Urinary bladder (tissue), 4 donors: ENCODE data around the gene KSR2. TPM values are rescaled to one million over a fixed set of nuclear protein-coding genes. Genes with fewer than 3 reads are reported as not detected.
"Not testable (repeated sequence)": the region's sequence is repeated elsewhere in the genome, so short reads cannot be mapped to it uniquely, and the experiment has no call there.

ENCODE experiments used
- DNase-seq: peaks from one replicate; pipeline ENCODE4 v3.0.0-alpha.2; 2015; ENCODE audit errors: extremely low spot score
- H3K27ac ChIP-seq: one replicate; pipeline ENCODE4 v1.5.1; 2013; ENCODE audit warnings: low read depth, mild to moderate bottlenecking, moderate library complexity
- H3K36me3 ChIP-seq: one replicate; pipeline ENCODE4 v1.6.1; 2013; ENCODE audit warnings: mild to moderate bottlenecking, moderate library complexity; ENCODE audit not compliant: insufficient read depth
- H3K4me1 ChIP-seq: one replicate; pipeline ENCODE4 v1.6.1; 2013; ENCODE audit warnings: mild to moderate bottlenecking, moderate library complexity; ENCODE audit not compliant: insufficient read depth
- H3K4me3 ChIP-seq: one replicate; pipeline ENCODE4 v1.5.1; 2013; ENCODE audit warnings: low read depth, low read length
- WGBS: extraction: QIAGEN DNeasy Blood & Tissue Kit; methylation state at CpG from one replicate; pipeline ENCODE4 v1.1.7; 2013; 5-methylcytosine and 5-hydroxymethylcytosine counted together
- polyA plus RNA-seq: library from polyadenylated mRNA; stranded (reverse); fragments of 200-250 nt; gene quantifications from one replicate; pipeline ENCODE4 v1.2.3, GENCODE V29; 2013
- total RNA-seq: library from RNA; depleted of rRNA; stranded (reverse); fragments of >200 nt; gene quantifications from one replicate; pipeline ENCODE4 v1.2.3, GENCODE V29; 2014
- donor health status: healthy with polysubstance abuse.
- donor health status: healthy.

KSR2 gene
- total RNA-seq (0.32 TPM), polyA plus RNA-seq (0.05 TPM)

GRCh38 chr12:117968826-117969659 is at the start of gene KSR2:
KSR2 (minus strand) TSS chr12:117968990; CDS start chr12:117968255, 735 bp downstream.
- peak; percentile 31 for DNase-seq
- Histone ChIP-seq H3K4me1 (no peaks in the 10 kb centered on the region), H3K27ac (no peak within 1 kb of the TSS), H3K36me3 (no peaks in the 10 kb centered on the region), H3K4me3 (peak within 1 kb of the TSS; percentile 39)
- under 1% methylated on average over 86 of the region's 86 CpGs for WGBS

- Histone ChIP-seq H3K36me3 (peaks cover 1% of the 10 kb centered on the region), H3K4me3 (no peak overlapping the region), H3K4me1 (no peaks in the 10 kb centered on the region), H3K27ac (no peak overlapping the region)
- no peak for DNase-seq
Measured at GRCh38 chr12:118017926-118018325, 49.1 kb upstream of the KSR2 start.

- WGBS = under 1% methylated on average over 61 of the region's 61 CpGs
- H3K36me3 ChIP-seq = no peaks in the 10 kb centered on the region
- H3K4me3 ChIP-seq = peak within 1 kb of the TSS; percentile 87
- DNase-seq = peak; percentile 94
- H3K27ac ChIP-seq = no peak within 1 kb of the TSS
- no peaks in the 10 kb centered on the region for H3K4me1 ChIP-seq
Measured at GRCh38 chr12:118016424-118017264, 47.9 kb upstream of the KSR2 start, which contains the start of gene RFC5. RFC5 (plus strand) TSS chr12:118016703; CDS start chr12:118016828, 125 bp downstream.

- DNase-seq = no peak
- 31% methylated on average over 9 of the region's 9 CpGs for WGBS
- H3K4me1 ChIP-seq = no peaks in the 10 kb centered on the region
- peak overlapping the region; percentile 87 for H3K4me3 ChIP-seq
- H3K36me3 ChIP-seq = no peaks in the 10 kb centered on the region
- H3K27ac ChIP-seq = no peak overlapping the region
Measured at GRCh38 chr12:118015944-118016343, 47.2 kb upstream of the KSR2 start.

- Histone ChIP-seq H3K4me3 (no peak overlapping the region), H3K36me3 (no peaks in the 10 kb centered on the region), H3K4me1 (no peaks in the 10 kb centered on the region), H3K27ac (no peak overlapping the region)
- WGBS = 89% methylated on average over 2 of the region's 2 CpGs
- DNase-seq = no peak
Measured at GRCh38 chr12:118015306-118015705, 46.5 kb upstream of the KSR2 start.

- WGBS = 86% methylated on average over 3 of the region's 3 CpGs
- H3K4me3 ChIP-seq = no peak overlapping the region
- H3K4me1 ChIP-seq = no peaks in the 10 kb centered on the region
- DNase-seq = no peak
- no peaks in the 10 kb centered on the region for H3K36me3 ChIP-seq
- no peak overlapping the region for H3K27ac ChIP-seq
Measured at GRCh38 chr12:118013283-118013682, 44.5 kb upstream of the KSR2 start.

GRCh38 chr12:118011961-118012360 is 43.2 kb upstream of the KSR2 start:
- 86% methylated on average over 3 of the region's 3 CpGs for WGBS
- H3K4me1 ChIP-seq = no peaks in the 10 kb centered on the region
- DNase-seq = no peak

GRCh38 chr12:118011377-118011776 is 42.6 kb upstream of the KSR2 start:
- Histone ChIP-seq H3K27ac (no peak overlapping the region), H3K4me3 (no peak overlapping the region), H3K4me1 (no peaks in the 10 kb centered on the region), H3K36me3 (no peaks in the 10 kb centered on the region)
- DNase-seq = no peak
- WGBS = 98% methylated on average over 3 of the region's 3 CpGs

More at GRCh38 chr12:118011961-118012360, 43.2 kb upstream of the KSR2 start:
- H3K36me3 ChIP-seq = no peaks in the 10 kb centered on the region
- no peak overlapping the region for H3K4me3 ChIP-seq
- no peak overlapping the region for H3K27ac ChIP-seq

- no peak overlapping the region for H3K4me3 ChIP-seq
- H3K27ac ChIP-seq = no peak overlapping the region
- DNase-seq = no peak
- H3K36me3 ChIP-seq = no peaks in the 10 kb centered on the region
- no peaks in the 10 kb centered on the region for H3K4me1 ChIP-seq
- WGBS = 97% methylated on average over 3 of the region's 3 CpGs
Measured at GRCh38 chr12:118010903-118011302, 42.1 kb upstream of the KSR2 start.

- WGBS = 66% methylated on average over 2 of the region's 2 CpGs
- not testable (repeated sequence) for DNase-seq
Measured at GRCh38 chr12:117999806-118000205, 31.0 kb upstream of the KSR2 start.

GRCh38 chr12:117998719-117999118 is 29.9 kb upstream of the KSR2 start:
- H3K4me3 ChIP-seq = no peak overlapping the region
- no peak overlapping the region for H3K27ac ChIP-seq
- H3K36me3 ChIP-seq = no peaks in the 10 kb centered on the region
- 94% methylated on average over 2 of the region's 2 CpGs for WGBS
- no peak for DNase-seq
- no peaks in the 10 kb centered on the region for H3K4me1 ChIP-seq

More at GRCh38 chr12:117999806-118000205, 31.0 kb upstream of the KSR2 start:
- H3K27ac ChIP-seq, H3K4me3 ChIP-seq, H3K4me1 ChIP-seq, H3K36me3 ChIP-seq: not testable (repeated sequence)

GRCh38 chr12:117994551-117995438 is 26.0 kb upstream of the KSR2 start:
- 80% methylated on average over 3 of the region's 3 CpGs for WGBS
- H3K27ac ChIP-seq = no peak overlapping the region

More at GRCh38 chr12:117994551-117995438, 26.0 kb upstream of the KSR2 start:
- no peak overlapping the region for H3K4me3 ChIP-seq
- H3K36me3 ChIP-seq = no peaks in the 10 kb centered on the region
- no peak for DNase-seq
- H3K4me1 ChIP-seq = no peaks in the 10 kb centered on the region
